ENCODE results near the gene IRF9. TPM values are rescaled to one million over a fixed set of nuclear protein-coding genes. Genes with fewer than 3 reads are reported as not detected.
A peak's percentile ranks its signal among the peaks of the same experiment; 100 is the strongest.

The IRF9 gene
- total RNA-seq, 2 donors from 2014 or later, result 12.5 to 21.5 TPM

- no peak for ATAC-seq
- no peak for DNase-seq
- Histone ChIP-seq H3K4me3 (no peak overlapping the region), H3K9me3 (no peaks in the 10 kb centered on the region), H3K27ac (no peak overlapping the region), H3K4me1 (peaks cover 23% of the 10 kb centered on the region), H3K27me3 (no peaks in the 10 kb centered on the region), H3K36me3 (replicated peaks in 1 of 2; ENCODE audit: insufficient read depth in 1 of 2, low read depth in 2 of 2) (peaks cover 5 to 32% of the 10 kb centered on the region in 2 donors)
- 86 to 89% methylated on average over 5 of the region's 5 CpGs for WGBS, 2 donors
- TF ChIP-seq CTCF (IDR thresholded peaks at IDR 0.05) (no peak), POLR2A (IDR thresholded peaks at IDR 0.05) (no peak)
- intact Hi-C loops (cut with DNase I), result loop anchor here (10.0 kb wide), 1 partner anchor 111 kb away; the partner anchor contains the start of gene CARMIL3
Observed at GRCh38 chr14:24165785-24166184, 4.7 kb downstream of the IRF9 start.

- peaks cover 9% of the 10 kb centered on the region for H3K4me1 ChIP-seq
- no peak for TF ChIP-seq POLR2A (IDR thresholded peaks at IDR 0.05)
- TF ChIP-seq CTCF (IDR thresholded peaks at IDR 0.05), result no peak
- peaks cover 5 to 32% of the 10 kb centered on the region in 2 donors for H3K36me3 ChIP-seq (replicated peaks in 1 of 2; ENCODE audit: insufficient read depth in 1 of 2, low read depth in 2 of 2)
- no peaks in the 10 kb centered on the region for H3K9me3 ChIP-seq
- no peak overlapping the region for H3K27ac ChIP-seq
- no peaks in the 10 kb centered on the region for H3K27me3 ChIP-seq
- intact Hi-C loops (cut with DNase I), result loop anchor here (10.0 kb wide), 1 partner anchor 113 kb away; the partner anchor contains the start of gene CARMIL3
- no peak overlapping the region for H3K4me3 ChIP-seq
- ATAC-seq (no peak), DNase-seq (no peak)
- 76 to 83% methylated on average over 3 of the region's 3 CpGs for WGBS, 2 donors
Observed at GRCh38 chr14:24167469-24168114, 6.5 kb downstream of the IRF9 start.

- Histone ChIP-seq H3K9me3 (no peaks in the 10 kb centered on the region), H3K36me3 (replicated peaks in 1 of 2; ENCODE audit: insufficient read depth in 1 of 2, low read depth in 2 of 2) (peaks cover 0 to 3% of the 10 kb centered on the region in 2 donors), H3K27ac (peak within 1 kb of the TSS in 1 of 4 donors; percentile 5), H3K27me3 (no peaks in the 10 kb centered on the region), H3K4me1 (no peaks in the 10 kb centered on the region), H3K4me3 (no peak within 1 kb of the TSS)
- DNase-seq (peak; percentile 44 to 78 (median 62)), ATAC-seq (peak; percentile 70)
- TF ChIP-seq POLR2A (IDR thresholded peaks at IDR 0.05) (peak in 1 of 3 donors; percentile 7), CTCF (IDR thresholded peaks at IDR 0.05) (no peak)
- intact Hi-C loops (cut with DNase I), result no loop called here
- WGBS, 2 donors, result 49 to 63% methylated on average over 25 to 63 of the region's 63 CpGs
Observed at GRCh38 chr14:24171422-24172260, 10.6 kb downstream of the IRF9 start, which contains the start of gene REC8. Gene REC8, plus strand, starts transcription at chr14:24172080. Its CDS starts 473 bp downstream, at chr14:24172553.

GRCh38 chr14:24172261-24172860, 11.3 kb downstream of the IRF9 start:
- ATAC-seq, result no peak
- peak overlapping the region in 1 of 4 donors; percentile 5 for H3K27ac ChIP-seq

More at GRCh38 chr14:24172261-24172860, 11.3 kb downstream of the IRF9 start:
- H3K9me3 ChIP-seq, result no peaks in the 10 kb centered on the region
- DNase-seq, result no peak
- H3K36me3 ChIP-seq (replicated peaks in 1 of 2; ENCODE audit: insufficient read depth in 1 of 2, low read depth in 2 of 2), result peaks cover 0 to 2% of the 10 kb centered on the region in 2 donors
- TF ChIP-seq CTCF (IDR thresholded peaks at IDR 0.05), result no peak
- TF ChIP-seq POLR2A (IDR thresholded peaks at IDR 0.05), result no peak
- no peaks in the 10 kb centered on the region for H3K4me1 ChIP-seq
- no peak overlapping the region for H3K4me3 ChIP-seq
- no peaks in the 10 kb centered on the region for H3K27me3 ChIP-seq
- 58 to 70% methylated on average over 21 to 30 of the region's 30 CpGs for WGBS, 2 donors
- intact Hi-C loops (cut with DNase I), result no loop called here
